GM19328 (cell line): ENCODE data around the gene NEDD9.

Experiments
- ATAC-seq: cut with Tn5 transposase; IDR thresholded peaks from one replicate; pipeline ENCODE4 v1.9.1; 2021; ENCODE audit warnings: mild to moderate bottlenecking, moderate library complexity; ENCODE audit not compliant: unreplicated experiment

Gene NEDD9, protein sequence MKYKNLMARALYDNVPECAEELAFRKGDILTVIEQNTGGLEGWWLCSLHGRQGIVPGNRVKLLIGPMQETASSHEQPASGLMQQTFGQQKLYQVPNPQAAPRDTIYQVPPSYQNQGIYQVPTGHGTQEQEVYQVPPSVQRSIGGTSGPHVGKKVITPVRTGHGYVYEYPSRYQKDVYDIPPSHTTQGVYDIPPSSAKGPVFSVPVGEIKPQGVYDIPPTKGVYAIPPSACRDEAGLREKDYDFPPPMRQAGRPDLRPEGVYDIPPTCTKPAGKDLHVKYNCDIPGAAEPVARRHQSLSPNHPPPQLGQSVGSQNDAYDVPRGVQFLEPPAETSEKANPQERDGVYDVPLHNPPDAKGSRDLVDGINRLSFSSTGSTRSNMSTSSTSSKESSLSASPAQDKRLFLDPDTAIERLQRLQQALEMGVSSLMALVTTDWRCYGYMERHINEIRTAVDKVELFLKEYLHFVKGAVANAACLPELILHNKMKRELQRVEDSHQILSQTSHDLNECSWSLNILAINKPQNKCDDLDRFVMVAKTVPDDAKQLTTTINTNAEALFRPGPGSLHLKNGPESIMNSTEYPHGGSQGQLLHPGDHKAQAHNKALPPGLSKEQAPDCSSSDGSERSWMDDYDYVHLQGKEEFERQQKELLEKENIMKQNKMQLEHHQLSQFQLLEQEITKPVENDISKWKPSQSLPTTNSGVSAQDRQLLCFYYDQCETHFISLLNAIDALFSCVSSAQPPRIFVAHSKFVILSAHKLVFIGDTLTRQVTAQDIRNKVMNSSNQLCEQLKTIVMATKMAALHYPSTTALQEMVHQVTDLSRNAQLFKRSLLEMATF

GRCh38 chr6:11232193-11232769, at the start of gene NEDD9:
NEDD9 (minus strand) TSS chr6:11232668; CDS start chr6:11232515, 153 bp downstream.
- peak; percentile 99 for ATAC-seq

DNA sequence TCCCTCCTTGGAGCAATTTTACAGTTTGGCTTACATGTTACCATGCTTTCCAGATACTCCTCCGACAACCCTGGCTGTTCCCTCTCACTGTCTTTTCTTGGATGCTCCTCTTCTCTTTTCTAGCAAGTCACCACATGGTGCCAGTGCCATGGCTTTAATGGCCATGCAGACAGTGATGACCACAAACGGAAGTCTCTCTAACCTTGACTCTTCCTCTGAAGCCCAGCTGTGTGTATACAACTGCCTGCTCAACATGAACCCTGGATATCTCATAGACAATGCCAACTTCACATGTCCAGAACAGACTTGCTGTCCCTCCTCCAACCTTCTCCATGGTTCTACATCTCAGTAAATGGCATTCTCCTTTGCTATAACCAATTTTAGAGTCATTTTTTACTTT, 49.8 kb upstream of the NEDD9 start:
- no peak for ATAC-seq

GRCh38 chr6:11280394-11280793, 47.9 kb upstream of the NEDD9 start:
- no peak for ATAC-seq

- ATAC-seq: no peak
Measured at GRCh38 chr6:11279284-11279689, 46.8 kb upstream of the NEDD9 start.

DNA sequence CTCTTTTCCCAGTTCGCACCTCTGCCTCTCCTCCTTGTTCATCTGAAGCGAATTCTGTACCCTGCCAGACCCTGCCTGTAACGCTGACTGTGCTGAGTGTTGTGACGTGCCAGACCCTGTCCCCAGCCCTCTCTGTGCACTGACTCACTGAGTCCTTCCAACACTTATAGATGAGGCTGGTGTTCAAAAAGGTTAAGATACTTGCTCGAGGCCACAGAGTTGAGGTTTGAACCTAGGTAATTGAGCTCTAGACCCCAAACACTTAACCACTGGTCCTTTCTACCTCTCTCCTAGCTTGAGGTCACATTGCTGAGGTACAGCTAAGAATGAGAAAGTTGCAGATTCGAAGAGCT, 45.7 kb upstream of the NEDD9 start:
- no peak for ATAC-seq

DNA sequence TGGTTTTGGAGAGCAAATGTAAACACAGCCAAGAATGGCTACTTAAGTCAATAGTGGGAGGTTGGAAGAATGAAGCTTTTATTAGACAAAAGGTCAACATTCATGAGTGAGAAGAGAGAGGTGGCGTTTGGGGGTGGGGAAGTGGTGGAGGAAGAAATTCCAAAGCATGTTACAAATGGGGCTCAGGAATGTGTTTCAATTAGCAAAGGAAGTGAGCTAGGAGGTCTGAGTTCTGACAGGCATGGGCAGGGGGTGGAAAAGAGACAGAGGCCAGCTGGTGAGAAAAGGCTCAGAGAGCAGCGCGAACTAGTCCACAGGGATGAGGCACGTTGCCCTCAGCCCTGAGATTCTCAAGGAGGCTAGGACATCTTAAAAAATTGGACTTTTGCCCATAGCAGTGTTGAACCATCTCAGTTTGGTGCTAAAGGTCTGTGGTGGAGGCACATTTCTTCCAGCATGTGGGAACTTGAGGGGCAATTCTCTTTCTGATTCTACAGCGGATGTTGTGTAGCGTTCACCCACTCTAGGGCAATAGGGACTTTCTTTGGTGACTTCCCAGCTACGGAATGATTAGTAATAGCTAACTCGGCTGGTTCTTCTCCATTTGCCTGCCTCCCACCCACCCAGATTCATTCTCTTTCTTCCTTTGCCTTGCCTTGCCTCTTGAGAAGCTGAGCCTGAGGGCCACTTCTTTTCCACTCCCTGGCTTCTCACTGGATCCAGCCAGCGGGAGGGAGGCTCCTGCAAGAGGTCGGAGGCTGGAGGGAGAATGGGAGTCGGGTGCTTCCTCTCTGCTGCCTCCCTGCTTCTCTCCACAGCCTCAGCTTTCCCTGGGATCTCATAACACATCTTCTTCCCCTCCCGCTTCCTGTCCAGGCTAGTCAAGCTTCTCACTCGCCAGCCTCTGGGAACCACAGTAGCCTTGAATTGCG, 45.1 kb upstream of the NEDD9 start:
- peak; percentile 40 for ATAC-seq

GRCh38 chr6:11276911-11277274, 44.4 kb upstream of the NEDD9 start:
- no peak for ATAC-seq

DNA sequence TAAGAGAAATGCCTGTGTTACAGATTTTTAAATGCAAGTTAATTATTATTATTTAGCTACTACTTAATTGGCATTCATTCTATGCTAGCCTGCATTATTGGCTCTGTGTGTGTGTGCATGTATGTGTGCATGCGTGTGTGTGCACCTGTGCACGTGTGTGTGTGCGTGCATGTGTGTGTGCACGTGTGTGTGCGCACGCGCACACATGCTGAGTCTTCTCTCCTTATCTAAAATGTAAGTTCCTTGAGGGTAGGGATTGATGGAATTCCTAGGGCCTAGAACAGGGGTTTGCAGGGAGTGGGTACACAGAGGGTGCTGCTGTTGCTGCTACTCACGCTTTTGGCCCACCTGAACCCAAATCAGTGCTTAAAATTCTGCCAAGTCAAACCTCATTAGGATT, 43.8 kb upstream of the NEDD9 start:
- no peak for ATAC-seq

- peak; percentile 43 for ATAC-seq
Measured at GRCh38 chr6:11275598-11275997, 43.1 kb upstream of the NEDD9 start.

DNA sequence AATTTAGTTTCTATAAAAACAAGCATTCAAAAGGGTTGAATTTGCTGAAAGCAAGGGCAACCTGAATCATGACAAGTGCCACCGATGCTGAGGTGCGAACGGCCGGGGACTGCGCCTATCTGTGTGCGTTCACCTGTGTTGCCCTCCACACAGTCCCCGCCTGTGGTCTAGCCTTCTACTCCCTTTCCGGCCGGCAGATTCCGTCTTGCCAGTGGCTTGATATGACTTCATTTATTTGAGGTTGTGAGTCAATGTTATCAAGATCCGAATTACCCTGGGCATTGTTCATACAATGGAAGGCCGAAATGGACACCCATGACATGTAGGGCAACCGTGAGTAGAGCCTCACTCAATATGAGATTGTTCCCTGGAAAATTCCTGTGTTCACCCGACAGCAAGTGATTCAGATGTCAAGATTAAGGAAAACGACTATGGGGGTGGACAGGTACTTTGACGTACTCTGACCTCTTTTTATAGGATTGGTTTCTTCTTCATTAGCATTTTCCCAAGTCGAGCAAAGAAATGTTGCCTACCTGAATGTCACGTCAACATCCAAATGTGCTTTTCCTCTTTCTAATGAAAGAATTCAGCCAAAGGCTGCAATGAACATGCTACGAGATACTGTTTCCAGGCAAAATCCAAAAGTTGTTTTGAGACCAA, 41.1 kb upstream of the NEDD9 start:
- no peak for ATAC-seq

DNA sequence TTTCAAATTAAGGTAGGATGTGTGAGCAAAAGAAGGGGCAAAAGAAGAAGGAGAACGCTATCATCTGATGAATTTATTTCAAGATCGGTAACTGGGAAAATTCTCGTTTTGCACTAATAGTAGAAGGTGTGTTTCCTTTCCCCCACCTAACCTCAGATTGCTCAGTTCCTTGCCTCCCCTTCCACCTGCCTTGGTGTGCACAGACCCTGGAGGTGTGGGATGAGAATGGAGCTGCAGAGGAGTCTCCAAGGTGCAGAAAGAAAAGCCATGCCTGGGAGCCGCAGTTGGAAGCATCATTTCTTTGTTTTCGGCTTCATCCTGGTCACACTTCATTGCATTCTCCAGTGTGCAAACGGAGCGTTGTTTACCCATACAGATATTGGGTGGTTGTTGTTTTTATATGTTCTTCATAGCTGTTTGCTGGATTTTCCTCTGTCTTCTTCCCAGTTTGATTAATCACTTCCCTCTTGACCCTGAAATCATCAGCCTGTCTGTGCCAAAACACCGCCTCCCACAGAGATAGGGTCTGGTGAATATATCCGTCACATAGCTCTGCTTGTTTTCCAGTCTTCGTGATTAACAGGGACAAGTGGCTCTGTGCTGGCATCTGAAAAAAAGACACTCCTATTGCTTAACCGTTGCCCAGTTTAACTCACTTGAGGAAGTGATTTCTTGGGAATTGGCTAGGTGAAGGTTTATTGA, 40.2 kb upstream of the NEDD9 start:
- no peak for ATAC-seq

GRCh38 chr6:11271228-11272020, 39.0 kb upstream of the NEDD9 start:
- ATAC-seq: no peak

- no peak for ATAC-seq
Measured at GRCh38 chr6:11270030-11271027, 37.9 kb upstream of the NEDD9 start.

DNA sequence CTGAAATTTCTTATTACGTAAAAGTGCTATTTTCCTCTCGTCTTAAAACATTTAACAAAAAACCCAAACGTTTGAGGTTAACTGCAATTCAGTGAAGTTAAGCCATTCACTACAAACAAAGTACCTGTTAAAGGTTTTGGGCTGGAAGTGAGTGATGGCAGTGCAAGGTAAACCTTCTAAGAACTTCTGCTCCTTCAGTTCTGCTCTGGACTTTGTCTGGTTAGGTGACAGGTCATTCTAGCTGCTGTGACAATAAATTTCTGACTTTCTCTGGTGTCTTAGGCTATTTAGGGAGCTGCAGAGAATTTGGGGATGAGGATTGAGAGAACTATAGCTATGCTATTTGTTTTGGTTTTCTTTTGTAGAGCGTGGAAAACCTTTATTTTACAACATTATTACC, 36.5 kb upstream of the NEDD9 start:
- no peak for ATAC-seq

DNA sequence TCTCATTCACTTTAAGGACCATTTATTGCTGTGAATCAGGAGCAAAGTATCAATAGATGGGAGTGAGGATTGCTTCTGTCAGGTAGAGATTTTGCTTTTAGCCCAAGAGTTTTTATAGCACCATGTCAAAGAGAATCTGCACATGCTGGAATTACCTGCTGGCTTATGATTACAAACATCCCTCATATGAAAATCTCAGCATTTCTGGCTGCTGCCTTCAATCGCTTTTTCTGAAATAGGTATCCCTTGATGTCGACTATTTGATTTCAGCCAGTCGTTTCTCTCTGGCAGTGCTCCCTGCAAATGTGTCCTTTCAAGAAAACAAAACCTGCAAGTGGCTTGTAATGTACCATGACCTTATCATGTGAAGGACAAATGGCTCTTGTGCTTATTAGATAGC, 34.5 kb upstream of the NEDD9 start:
- no peak for ATAC-seq

DNA sequence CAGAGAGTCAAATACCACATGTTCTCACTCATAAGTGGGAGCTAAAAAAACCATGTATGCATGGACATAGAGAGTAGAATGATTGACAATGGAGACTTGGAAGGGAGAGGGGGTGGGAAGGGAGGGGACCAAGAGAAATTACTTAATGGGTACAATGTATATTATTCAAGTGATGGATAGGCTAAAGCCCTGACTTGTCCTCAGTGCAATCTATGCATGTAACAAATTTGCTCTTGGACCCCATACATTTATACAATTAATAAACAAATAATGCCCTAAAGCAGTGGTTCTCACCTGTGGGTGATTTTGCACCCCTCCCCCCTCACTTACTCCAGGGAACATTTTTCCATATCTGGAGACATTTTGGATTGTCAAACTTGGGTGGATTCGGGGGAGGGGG, 33.5 kb upstream of the NEDD9 start:
- no peak for ATAC-seq

DNA sequence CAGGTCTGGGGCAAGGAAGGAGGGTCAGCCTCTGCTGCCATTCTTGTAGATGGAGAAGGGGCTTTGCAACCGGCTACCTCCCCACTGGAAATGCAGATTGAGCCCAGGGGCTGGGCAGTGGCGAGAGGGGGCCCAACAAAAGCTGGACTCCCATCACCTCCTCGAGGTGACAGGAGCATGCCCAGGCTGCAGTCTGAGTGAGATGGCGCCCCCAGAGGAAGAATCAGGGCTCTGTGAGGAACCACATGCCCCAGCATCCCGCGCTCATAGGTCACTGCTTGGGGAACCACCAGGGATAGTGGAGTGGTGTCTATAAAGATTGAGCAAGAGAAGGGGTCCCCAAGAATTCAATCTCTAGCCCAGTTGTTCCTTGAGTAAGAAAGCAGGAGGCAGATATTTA, 31.6 kb upstream of the NEDD9 start:
- ATAC-seq: no peak

- ATAC-seq: no peak
Measured at GRCh38 chr6:11263291-11263775, 30.9 kb upstream of the NEDD9 start.
